HG03432 (cell line): Measurements from ENCODE around the gene SHISAL1.

Experiments used
- ATAC-seq: cut with Tn5 transposase; IDR thresholded peaks from one replicate; pipeline ENCODE4 v1.9.1; 2021; ENCODE audit warnings: mild to moderate bottlenecking, moderate library complexity; ENCODE audit not compliant: unreplicated experiment

SHISAL1 gene

DNA sequence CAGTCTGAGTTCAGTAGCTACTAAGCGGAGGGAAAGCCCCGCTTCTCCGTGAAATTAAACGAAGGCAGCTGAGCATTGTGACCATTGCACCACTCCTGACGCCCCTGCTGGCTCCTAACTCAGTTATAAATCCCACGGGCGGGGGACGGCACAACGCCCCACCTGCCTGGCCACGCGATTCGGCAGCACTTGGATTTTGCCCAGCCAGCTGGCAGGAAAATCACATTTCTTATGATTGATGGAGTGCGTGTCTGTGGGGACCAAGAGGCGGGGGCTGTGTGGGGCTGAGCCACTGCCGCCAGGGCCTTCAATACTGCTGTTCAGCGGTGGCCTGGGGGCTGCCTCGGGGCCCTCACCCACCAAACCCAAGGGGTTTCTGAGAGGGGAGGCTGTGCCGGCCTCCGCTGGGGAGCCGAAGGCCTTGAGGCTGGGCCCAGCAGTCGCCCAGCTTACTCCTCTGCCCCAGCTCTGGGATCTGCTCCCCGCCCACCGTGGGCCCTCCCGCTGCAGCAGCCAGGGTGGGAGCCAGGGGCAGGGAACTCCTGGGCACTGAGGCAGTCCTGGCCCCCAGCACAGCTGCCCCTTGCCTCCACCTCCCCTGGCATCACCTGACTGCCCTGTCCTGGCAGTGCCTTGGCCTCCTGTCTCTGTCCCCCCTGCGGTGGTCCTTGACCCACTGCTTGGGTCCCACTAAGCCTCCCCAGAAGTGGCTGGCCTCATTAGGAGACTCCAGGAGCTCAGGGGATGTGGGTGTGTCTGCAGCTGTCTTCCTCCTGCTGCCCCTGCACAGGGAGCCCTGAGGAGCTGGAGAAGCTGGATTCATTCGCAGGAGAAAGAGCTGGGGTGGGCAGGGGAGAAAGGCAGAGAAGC, 30.7 kb downstream of the SHISAL1 start:
- ATAC-seq: no peak

DNA sequence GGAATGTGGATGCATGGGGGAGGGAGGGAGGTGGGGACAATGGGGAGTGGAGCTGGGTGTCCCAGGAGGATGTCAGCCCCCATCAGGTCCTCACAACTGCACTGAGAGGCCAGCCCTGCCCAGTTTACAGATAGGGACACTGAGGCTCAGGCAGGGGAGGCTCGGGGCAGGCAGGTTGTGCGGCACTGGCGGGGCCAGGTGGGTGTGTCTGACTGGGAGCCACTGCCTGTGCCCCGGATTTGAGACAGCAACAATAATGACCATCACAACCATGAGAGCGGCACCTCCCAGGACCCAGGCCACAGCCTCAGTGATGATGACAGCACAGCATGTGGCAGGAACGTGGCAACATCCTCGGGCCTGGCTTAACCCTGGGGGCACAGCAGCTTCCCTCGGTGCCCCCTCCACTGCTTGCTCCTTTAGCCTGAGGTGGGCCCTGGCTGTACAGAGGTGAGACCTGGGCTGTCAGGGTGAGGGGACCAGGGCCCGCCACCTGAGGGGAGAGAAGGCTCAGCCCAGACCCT, 32.0 kb downstream of the SHISAL1 start:
- no peak for ATAC-seq

DNA sequence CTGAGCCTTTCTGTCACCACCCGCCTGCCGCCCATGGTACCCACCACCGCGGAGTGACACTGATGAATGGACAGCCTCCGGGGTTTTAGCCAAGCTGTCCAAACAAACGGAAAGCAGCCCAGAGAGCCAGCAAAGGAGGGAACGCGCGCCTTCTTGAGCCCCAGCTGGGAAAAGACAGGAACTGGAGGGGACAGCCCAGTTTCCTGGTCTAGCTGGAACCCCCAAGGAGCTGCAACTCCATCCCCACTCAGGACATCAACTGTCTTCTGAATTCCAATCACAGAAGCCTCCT, 33.7 kb downstream of the SHISAL1 start:
- ATAC-seq: no peak

DNA sequence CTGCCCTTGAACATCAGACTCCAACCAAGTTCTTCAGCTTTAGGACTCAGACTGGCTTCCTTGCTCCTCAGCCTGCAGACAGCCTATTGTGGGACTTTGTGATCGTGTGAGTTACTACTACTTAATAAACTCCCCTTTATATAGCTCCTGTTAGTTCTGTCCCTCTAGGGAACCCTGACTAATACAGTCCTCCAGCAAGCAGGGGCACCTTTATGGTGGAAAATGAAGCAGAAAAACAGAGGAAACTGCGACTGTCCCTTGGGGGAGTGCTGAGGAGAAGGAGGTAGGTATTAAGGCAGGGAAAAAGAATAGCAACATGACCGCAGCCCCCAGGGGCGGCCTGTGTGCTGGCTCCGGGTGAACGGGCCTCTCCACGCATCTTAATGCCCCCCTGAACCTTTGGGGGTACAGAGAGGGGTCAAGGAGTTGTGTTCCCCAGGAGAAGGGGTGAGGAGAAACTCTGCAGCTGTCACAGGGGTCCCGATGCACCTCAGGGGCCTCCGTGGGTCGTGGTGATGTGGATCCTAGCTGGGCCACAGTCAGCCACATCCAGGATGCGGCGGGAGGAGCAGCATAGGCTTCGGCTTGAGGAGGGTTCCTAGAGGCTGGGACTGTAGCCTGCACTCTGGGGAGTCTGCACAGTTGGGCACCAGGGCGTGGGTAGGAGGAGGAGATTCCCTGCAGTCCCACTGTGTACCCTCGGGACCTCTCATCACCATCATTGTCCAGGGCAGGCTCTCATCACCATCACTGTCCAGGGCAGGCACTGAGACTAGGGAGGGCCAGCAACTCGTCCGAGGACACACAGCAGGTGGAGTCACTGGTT, 34.3 kb downstream of the SHISAL1 start:
- no peak for ATAC-seq

DNA sequence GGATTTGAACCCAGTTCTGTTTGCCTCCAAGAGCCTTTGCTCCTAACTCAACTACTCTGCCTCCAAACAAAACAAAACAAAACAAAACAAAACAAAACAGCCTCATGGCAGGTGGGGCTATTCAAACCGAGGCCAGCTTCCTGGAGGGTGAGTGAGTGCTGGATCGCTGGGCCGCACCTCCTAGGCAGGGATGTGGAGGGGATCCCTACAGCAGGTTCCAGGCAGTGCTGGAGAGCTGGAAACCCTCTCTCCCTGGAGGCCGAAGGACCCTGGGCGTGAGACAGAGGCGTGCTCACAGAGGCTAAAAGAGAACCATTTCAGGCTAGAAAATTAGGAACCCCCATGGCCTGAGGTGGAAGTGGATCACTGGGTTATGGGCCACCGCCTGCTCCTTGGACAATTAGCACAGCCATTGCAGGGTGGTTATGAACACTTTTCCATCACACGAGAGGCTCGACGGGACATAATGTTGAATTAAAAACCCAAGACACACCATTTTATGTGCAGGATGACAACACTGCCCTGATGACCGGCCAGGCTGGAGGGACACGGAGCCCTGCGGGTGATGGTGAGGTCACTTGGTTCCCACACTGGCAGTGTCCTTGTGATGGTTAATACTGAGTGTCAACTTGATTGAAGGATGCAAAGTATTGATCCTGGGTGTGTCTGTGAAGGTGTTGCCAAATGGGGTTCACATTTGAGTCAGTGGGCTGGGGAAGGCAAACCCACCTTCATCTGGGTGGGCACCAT, 35.2 kb downstream of the SHISAL1 start:
- no peak for ATAC-seq

DNA sequence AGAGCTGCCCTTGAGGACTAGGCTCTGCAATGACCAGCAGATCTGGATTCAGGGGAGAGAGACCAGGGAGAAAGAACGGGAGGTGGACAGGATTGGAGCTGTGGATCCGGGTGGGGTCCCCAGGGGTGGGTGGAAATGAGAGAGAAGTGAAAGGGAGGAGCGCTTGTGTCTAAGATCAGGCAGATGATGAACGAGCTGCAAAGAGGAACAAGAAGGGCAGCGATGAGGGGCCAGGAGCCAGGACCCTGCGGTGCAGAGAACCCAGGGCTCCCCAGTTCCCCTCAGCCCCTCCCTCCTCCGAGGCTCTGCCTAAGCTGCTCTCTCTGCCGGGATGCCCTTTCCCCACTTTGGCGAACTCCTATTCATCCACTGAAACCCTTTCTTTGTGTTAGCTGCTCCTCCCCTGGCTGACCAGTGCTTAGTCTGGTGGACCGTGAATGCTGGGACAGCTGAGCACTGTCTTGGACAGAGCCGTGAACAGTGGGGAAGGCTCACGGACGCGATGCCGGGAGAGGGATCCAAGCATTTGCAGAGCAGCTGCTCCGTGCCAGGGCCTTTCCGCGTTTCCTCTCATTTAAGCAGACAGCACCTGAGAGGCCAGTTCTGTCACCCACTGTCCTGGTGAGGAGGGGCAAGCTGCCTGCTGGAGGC, 35.9 kb downstream of the SHISAL1 start:
- no peak for ATAC-seq

DNA sequence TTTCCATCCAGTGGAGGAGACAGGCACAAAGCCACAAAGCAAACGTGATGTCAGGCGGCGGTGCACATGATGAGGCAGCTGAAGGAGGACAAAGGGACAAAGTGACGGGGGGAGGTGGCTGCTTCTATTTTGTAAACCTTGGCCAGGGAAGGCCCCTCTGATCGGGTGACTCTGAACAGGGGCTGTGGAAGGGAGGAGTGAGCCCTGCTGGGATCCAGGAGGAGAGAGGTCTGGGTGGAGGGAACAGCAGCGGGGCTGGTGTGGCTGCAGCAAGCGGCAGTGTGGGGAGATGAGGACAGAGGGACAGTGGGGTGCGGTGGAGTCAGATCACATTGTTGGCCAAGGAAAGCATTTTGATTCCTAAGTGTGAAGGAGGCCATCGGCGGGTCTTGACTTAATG, 36.7 kb downstream of the SHISAL1 start:
- no peak for ATAC-seq

DNA sequence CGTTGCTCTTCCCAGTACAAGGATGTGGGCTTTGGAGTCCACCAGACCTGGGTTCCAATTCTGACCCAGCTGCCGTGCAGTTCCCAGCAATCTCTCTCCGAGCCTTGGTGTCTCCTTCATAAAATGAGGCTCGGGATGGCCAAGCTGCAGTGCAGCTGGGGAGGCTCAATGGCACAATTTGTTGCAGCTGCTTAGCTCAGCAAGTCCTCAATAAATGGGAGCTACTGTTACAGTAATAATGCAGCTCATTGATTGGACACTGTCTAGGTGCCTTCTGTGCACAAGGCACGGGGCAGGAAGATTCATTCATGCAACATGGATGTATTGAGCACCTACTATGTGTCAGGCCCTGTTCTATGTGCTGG, 37.1 kb downstream of the SHISAL1 start:
- no peak for ATAC-seq

DNA sequence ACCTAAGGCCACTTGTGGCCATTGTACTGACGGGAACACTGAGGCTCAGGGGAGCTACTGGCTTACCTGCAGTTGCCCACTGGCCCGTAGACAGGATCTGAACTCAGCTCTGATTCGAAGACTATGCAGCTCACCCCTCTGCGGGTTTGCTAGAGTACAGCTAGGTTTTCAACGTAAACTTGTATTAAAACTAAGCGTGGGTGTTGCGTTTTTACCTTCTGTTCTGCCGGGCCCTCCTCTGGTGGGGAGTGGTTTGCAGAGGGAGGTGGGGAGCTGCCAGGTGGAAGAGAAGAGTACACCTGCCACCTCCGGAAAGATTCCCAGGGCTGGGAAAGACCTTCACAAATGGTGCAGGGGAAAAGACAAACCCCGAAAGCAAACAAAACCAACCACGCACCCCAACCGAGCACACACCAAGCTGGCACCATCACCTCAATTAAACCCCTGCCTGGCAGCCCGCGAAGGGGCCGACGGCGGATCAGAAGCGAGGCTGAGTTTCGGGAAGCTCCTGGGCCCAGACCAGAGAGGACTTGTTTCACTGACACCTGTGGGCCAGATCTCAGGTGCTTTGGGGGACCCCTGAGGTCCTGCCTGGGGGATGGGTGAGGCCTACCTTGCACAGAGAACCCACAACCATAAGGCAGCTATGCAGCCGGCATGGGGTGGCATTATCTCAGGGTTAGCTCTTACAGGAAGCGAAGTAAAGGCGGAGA, 37.7 kb downstream of the SHISAL1 start:
- no peak for ATAC-seq

DNA sequence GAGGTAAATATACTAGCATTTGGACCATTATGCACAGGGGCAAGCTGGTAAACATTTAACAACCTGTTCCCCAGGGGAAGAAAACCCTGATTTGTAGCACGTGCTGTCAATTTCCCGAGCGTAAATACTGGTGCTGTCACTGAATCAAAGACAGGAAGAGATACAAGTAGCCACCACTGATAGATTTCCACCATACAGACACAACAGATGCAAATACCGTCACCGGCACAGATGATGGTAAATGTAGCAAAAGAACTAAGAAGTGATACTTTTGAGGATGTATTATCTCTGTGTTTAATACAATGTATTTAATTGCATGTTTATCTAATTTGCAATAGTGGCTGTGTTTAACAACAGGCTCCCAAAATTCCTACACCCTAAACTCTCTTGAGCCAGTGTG, 39.6 kb downstream of the SHISAL1 start:
- ATAC-seq: no peak

DNA sequence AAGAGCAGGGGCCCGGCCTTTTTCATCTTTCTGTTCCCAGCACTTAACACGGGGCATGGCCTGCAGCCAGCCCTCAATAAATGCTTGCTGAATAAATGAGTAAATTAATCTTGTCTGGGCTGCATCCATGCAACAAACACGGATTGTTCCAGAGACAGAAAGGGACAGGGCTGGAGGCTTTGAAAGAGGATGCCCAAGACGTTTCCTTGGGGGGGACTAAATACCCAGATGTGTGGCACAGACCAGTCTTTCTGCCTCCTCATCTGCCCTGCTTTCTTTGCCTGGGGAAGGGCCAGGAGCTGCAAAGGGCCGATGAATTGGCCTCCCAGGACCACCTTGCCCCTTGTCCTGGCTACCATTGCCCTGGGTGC, 40.4 kb downstream of the SHISAL1 start:
- no peak for ATAC-seq

DNA sequence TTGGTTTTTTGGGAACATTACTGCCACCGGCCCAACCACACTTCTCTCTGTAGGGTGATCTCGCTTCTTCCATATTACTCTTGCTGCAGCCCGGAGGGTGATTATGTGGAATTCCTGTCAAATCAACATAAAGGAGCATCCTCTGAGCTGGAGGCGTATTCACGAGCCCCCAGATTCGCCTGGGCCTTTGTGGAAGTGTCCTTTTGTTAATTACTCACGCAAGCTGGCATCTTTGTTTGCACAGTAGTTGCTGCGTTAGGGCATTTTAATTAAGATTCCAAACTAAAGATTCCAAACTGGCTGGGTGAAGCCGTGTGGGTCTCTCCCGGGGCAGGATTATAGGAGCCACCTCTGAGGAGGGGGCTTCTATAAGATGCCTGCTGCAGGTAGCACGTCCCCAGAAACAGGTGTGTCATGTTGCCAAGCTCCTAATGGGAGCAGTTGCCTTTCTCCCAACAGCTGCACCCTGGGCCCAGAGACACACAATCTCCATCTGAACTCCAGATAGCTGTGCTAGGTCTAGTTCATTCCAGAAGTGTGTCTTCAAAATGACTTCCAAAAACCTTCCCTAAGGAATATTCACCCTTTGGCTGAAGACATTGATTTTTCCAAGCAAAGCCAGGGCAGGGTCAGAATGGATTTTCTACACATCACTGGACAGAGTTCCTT, 40.9 kb downstream of the SHISAL1 start:
- no peak for ATAC-seq

DNA sequence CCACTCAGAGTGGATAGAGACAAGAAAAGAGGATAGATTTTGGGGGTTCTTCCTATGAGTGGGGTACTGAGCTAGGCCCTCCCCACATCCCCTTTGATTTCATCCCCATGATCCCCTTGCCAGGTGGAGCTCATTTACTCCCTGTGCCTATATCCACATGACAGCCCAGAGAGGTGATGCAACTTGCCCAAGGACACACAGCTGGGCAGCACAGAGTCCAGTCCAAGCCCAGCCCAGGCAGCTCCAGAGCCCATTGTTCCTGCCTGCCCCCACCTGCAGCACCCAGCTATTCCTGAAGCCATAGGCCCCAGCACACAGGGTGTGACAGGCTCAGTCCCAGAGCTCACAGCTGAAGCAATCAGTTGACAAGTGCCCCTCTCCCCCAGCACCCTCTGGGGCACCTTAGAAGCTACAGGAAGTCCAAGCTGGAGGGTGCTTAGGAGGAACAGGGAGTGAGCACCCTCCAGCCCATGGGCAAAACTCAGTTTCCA, 41.7 kb downstream of the SHISAL1 start:
- ATAC-seq: no peak

DNA sequence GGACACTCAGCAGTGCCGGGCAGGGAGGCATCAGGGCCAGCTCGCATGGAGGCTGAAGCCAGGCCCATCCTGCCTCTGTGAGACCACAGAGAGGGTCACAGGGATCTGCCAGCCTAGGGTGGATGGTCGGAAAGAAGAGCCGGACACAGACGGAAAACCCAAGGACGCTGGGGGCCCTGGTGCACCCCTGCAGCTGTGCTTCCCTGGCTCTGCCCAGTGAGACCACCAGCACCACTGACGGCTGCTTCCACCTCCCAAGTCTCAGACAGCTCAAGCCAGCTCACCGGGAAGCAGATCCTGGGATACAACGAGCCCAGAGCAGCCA, 42.2 kb downstream of the SHISAL1 start:
- ATAC-seq: no peak

DNA sequence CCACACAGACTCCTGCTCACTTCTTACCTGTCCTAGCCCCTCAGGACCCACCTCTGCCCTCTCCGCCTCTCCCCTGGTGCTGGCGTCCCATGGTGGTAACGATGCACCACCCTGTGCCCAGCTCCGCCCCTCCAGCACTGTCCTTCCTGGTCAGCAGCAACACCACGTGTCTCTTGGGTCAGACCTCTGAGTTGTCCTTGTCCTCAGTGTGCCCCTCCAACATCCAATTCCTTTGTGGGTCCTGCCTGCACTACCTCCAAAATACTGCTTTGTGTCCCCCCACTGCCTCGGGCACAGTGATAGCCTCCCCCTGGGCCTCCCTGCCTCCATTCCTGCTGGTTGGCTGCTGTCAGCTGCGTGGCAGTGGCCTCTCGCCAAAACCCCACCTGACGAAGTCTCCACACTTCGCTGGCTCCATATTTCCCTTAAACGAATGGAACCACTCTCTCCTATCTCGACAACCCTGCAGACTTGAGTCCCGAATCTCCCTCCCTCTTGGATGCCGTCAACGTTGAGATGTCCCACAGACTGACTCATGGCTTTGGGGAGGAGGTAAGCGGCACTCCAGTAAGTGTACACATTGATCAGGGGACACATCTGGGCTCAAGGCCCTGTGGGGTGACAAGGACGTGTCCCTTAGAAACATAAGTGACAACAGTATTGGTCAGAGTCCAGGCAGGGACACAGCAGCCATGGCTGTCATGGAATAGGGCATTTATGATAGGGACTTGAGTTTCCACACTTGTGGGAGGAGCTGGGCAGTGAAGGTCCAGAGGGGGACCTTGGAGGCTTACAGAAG, 42.8 kb downstream of the SHISAL1 start:
- no peak for ATAC-seq

DNA sequence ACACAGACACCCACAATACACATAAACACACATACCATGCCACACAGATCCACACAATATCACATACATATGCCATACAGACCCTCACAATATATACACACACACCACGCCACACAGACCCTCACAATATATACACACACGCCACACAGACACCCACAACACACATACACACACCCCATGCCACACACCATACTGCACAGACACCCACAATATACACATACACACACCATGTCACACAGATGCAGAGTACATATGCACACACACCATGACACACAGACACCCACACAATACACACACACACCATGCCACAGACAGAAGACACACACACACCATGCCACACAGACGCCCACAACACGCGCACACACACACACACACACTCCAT, 43.6 kb downstream of the SHISAL1 start:
- ATAC-seq: no peak

DNA sequence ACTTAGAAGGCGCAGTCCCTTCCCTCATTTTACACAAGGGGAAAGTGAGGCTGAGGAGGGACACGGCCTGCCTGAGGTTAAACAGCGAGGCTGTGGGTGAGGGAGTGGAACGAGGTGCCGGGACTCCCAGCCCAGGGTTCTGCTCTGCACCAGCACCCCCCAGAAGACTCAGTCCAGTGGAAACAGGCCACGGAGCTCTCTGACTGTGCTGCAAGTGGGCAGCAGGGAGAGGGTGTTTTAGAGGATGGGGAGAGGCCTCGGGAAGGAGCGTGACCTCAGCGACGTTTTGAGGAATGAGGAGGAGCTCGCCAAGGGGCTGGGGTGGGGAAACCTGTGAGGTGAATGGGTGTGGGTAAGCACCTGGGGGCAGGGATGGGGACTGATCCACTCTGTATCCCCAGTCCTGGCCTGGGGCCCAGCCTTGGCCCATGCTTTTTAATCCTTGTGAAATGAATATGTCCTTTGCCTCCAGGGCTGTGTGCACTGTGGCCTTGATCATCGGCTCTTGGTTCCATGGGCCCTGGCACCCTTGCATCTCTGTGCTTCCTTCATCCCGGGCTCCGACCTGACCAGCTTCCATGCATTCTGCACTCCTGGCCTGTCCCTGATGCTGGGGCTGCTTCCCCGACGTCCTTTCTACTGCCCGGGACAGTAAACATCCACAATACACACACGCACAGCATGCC, 44.2 kb downstream of the SHISAL1 start:
- no peak for ATAC-seq

DNA sequence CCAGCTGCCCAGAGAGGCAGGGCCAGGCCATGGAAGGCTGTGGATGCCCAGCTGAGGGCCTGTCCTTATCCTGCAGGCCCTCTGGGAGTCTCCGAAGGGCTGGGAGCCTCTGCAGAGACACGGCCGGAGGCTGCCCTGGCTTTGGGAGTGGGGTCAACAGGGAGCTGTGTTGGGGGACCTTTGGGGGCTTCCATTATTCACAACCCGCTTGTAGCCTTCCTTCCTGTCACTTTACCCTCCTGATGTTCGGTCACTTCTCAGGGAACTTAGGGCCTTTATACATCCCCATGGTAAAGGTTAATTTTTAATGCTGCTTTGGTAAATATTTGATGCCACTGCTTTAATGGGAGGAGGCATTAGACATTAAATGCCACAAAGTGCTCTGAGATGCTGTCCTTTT, 44.9 kb downstream of the SHISAL1 start:
- ATAC-seq: no peak
